ENCODE data around the gene GSG1.

Gene GSG1

DNA sequence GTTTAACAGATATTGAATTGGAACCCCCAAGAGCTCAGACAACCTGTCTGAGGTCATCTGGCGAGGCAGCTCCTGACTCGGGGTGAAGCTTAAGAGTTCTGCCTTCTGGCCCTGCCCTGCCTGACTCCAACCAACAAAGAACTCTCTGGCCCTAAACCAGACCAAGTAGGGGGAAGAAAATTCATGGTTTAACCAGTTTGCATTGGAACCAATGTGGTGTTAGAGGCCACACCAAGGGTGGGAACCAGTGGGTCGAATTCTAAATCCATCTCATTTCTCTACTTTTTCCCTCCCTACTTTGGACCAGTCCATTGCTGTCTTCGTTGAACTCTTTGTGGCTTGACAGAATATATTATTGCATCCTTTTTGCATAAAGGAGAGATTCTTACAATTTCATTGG, 30.4 kb upstream of the GSG1 start:
- ChIA-PET POLR2A (no interaction called here), CTCF (no interaction called here)
- TF ChIP-seq, protein P1, sequence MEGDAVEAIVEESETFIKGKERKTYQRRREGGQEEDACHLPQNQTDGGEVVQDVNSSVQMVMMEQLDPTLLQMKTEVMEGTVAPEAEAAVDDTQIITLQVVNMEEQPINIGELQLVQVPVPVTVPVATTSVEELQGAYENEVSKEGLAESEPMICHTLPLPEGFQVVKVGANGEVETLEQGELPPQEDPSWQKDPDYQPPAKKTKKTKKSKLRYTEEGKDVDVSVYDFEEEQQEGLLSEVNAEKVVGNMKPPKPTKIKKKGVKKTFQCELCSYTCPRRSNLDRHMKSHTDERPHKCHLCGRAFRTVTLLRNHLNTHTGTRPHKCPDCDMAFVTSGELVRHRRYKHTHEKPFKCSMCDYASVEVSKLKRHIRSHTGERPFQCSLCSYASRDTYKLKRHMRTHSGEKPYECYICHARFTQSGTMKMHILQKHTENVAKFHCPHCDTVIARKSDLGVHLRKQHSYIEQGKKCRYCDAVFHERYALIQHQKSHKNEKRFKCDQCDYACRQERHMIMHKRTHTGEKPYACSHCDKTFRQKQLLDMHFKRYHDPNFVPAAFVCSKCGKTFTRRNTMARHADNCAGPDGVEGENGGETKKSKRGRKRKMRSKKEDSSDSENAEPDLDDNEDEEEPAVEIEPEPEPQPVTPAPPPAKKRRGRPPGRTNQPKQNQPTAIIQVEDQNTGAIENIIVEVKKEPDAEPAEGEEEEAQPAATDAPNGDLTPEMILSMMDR (IDR thresholded peaks at IDR 0.05; ENCODE audit: control extremely low read depth, extremely low read depth, low read depth, missing control alignments) = no peak
- no peak for DNase-seq (ENCODE audit: extremely low spot score)

DNA sequence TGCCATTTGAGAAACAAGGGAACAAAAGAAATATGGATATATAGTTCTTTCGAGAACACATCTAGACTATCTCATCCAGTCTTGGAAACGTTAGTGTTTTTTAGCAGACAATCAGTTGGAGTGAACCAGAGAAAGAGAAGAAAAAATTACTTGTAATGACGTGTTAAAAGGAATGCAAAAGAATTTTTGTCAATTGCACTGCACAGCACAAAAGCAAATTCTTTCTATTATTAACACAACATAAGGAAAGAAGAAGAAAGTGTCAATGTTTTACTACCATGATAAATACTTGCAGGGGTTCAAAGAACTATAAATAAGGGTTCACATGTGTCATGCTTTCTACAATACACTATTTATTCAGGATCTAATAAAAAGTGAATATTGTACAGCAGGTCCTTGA, 27.5 kb upstream of the GSG1 start:
- ChIA-PET POLR2A (no interaction called here), CTCF (no interaction called here)
- TF ChIP-seq, protein P1 (IDR thresholded peaks at IDR 0.05; ENCODE audit: control extremely low read depth, extremely low read depth, low read depth, missing control alignments) = no peak
- no peak for DNase-seq (ENCODE audit: extremely low spot score)

DNA sequence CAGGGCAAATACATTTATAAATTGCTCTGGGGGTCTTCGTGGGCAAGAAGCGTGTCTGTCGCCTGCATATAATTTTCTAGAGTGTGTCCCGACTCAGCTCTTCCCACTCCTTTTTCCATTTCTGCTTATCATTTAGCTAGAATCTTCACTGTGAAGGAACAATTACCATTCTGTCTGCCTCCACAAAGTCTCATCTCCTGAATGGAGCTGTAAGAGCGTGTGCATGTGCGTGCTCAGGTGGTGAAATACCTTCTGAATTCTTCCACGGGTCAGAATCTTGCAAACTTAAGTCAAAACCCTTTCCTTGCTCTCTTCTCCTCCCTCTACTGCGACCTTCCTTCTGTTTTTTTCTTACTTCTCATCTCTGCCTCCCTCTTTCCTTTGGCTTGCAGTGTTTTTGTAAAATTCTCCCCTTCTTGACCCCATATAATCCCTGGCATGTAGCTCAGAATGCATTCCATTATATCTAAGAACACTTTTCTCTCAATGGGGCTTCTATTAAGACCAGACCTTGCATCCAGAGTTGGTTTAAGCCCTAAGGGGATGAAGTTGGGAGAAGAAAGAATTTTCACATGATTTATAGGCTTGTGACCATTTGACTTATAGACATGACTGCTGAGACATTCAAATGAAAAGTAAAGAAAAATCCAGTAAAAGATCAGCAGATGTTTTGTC, 25.0 kb upstream of the GSG1 start:
- TF ChIP-seq, protein P1 (IDR thresholded peaks at IDR 0.05; ENCODE audit: control extremely low read depth, extremely low read depth, low read depth, missing control alignments) = no peak
- POLR2A ChIA-PET = no interaction called here
- CTCF ChIA-PET = interaction anchor here (1.0 kb wide), 1 partner anchor 9 kb away, joined by 3 read pairs; no protein-coding TSS in a partner anchor
- DNase-seq (ENCODE audit: extremely low spot score) = no peak

DNA sequence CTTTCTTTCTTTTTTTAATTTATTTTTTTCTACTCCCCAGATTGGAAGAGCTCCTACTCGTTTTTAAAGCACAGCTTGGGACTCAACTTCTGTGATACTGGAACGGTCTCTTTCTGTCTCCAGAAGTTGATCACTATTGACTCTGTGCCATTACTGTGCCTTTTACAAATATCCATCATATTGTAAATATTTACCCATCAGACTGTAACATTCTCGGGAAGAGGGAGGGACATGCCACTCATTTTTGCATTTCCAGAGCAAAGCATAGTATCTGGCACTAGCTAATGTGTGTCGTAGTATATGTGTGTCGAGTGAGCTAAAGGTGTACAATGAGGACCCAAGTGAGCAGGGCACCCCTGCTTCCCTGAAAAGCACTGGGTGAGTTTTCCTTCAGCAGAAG, 24.0 kb upstream of the GSG1 start:
- ChIA-PET CTCF (no interaction called here), POLR2A (no interaction called here)
- no peak for DNase-seq (ENCODE audit: extremely low spot score)
- TF ChIP-seq, protein P1 (IDR thresholded peaks at IDR 0.05; ENCODE audit: control extremely low read depth, extremely low read depth, low read depth, missing control alignments) = no peak

DNA sequence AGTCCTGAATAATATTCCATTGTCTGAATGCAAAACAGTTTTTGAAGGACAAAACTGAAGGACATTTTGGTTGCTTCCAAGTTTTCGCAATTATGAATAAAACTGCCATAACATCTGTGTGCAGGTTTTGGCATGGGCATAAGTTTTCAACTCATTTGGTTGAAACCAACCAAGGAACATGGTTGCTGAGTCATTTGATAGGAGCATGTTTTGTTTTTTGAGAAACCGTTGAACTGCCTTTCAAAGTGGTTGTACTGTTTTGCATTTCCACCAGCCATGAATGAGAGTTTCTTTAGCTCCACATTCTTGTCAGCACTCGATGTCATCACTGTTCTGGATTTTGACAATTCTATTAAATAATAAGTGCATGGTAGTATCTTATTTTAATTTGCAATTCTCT, 23.0 kb upstream of the GSG1 start:
- CTCF ChIA-PET = no interaction called here
- POLR2A ChIA-PET = no interaction called here
- TF ChIP-seq, protein P1 (IDR thresholded peaks at IDR 0.05; ENCODE audit: control extremely low read depth, extremely low read depth, low read depth, missing control alignments) = no peak
- DNase-seq (ENCODE audit: extremely low spot score) = no peak

DNA sequence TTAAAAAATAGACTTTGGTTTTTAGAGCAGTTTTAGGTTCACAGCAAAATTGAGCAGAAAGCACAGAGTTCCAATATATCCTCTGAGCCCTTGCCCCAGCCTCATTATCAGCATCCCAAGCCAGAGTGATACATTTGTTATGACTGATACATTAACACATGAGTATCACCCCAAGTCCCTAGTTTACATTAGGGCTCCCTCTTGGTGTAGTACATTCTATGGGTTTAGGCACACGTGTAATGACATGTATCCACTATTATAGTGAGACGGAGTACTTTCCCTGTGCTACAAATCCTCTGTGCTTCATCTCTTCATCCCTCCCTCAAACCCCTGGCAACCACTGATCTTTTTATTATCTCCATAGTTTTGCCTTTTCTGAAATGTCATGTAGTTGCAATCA, 22.5 kb upstream of the GSG1 start:
- POLR2A ChIA-PET = no interaction called here
- CTCF ChIA-PET = no interaction called here
- DNase-seq (ENCODE audit: extremely low spot score) = no peak
- TF ChIP-seq, protein P1 (IDR thresholded peaks at IDR 0.05; ENCODE audit: control extremely low read depth, extremely low read depth, low read depth, missing control alignments) = no peak
